Fibroblast of upper back skin (primary cell): Measurements from ENCODE around the gene HDAC9.
A peak's percentile ranks its signal among the peaks of the same experiment; 100 is the strongest.

ENCODE experiments used
- DNase-seq: peaks from one replicate; pipeline ENCODE4 v3.0.0-alpha.2; 2013

Gene HDAC9

DNA sequence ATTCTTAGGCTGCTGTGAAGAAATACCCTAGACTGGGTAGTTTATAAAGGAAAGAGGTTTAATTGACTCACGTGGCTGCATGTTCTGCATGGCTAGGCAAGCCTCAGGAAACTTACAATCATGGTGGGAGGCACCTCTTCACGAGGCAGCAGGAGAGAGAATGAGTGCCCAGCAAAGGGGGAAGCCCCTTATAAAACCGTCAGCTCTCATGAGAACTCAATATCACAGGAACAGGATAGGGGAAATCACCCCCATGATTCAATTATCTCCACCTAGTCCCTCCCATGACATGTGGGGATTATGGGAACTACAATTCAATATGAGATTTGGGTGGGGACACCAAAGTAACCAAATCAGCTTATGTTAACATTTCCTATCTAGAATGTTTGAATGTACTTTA lies 362.7 kb downstream of the HDAC9 start:
- DNase-seq = no peak

DNA sequence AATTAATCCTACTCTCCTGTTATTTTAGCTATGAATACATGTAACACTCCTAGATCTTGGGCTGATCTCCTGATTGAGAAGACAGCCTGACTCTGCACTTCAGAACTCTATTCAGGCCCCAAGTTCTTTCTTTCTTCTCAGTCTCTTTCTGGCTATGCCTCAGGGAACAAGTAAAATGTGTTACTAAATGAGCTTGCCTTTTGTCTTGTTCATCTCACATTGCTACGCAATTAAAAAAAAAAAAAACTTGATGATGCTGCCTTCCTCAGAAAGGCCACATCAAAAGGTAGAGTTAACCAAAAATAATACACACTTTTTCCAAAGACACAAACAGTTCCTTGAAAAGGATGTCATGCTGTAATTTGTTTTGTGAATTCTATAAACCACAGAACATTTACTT lies 363.8 kb downstream of the HDAC9 start:
- no peak for DNase-seq

DNA sequence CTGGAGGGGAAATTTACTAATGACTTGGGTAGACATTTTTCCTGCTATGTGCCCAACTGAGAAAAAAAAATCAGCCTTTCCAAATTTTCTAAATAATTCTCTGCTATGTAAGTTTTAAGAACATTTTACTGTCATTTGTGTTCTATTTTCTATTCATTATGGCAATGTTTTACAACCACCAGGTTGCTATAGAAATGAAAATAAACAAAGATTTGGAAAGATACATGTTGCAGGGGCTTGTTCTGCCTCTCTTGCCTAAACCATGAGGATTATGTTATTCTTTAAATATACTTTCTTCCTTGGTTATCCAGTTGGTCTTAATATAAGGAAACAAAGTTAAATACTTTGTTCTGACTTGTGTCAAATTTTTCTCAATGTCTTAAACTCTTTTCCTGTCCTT lies 364.7 kb downstream of the HDAC9 start:
- no peak for DNase-seq

DNA sequence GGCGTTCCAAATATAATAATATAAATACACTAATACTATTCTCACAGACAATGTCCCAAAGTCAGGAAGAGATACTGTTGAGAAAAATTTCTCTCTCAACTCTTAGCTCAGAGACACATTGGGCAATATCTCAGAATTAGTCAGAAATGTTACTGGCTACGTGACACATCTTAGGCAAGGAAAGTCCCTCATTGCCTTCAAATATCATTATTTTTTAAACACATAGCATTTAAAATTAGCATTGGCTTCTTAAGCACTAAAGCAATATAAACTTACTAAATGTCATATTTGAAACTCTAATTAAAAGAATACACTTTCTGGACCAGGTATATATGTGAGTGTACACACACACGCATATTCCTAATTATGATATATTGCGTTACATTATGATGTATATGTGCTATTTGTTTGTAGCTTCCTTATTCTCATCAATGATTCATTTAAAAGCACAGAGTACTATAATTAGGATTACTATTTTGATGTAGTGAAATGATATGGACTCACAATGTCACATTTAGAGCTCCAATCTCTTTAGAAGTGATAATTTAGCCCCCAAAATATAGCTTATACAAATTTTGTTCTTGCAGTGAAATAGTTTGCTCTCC lies 366.1 kb downstream of the HDAC9 start:
- DNase-seq = peak; percentile 46

DNA sequence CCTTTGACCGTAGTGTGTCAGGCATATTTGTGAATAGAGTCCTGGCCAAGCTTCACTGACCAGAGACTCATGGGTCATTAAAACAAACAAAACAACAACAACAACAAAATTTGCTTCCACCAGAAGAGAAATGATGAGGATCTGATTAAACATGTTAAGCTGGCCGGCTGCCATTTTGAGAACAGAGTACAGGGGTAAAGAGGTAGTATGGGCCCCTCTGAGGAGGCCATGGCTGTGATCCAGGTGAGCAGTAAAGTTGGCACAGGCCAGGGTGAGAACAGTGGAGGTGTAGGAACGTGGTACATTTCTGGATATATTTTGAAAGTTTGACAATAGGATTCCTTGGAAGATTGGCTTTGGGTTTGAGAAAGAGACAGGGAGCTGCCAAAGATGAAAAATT lies 369.4 kb downstream of the HDAC9 start:
- DNase-seq = no peak

DNA sequence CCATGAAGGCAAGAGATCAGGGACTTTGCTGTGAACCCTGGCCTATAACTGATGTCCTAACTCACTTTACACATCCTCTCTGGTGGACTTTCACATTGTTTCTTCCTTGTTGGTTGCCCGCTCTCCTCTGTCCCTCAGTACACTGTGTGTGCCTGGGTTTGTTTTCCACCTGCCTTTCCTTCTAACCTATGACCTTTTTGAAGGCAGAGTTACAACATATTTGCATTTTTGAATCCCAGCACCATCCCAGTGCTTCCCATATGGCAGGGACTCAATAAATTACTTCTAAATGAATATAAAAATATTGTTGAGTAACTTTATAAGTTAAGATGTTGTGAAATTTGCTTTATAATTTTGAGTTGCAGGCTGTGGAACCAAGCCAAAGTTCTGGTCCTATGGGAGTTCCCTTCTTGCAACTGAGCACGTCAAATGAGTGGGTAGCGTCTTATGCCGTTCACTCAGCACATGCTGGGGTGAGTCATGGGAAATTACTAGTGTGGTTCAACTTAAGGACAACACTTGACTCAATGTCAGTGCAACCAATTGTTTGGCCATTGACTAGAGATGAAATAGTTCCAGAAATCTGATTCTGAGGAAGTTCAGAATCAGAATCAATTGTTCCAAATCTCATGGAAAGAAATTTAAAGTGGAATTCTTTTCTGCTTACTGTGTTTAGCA lies 370.9 kb downstream of the HDAC9 start:
- DNase-seq = peak; percentile 99

DNA sequence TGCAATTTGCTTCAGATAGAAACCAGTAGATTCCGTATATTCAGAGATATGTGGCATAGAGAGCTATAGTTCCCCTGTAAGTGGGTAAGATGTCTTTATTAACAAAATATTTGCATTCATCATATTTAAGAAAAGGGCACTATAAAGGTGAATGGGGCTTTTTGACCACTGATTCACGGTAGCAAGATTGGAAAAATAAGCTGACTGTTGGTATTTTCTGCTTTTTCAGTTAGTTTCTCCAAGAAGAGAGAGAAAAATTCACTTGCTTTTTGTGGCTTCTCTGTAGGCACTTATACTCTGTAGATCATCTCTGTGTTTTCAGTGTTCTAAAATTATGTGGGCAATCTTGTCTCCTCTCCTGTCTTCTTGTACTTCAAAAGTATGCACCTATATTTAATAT lies 376.8 kb downstream of the HDAC9 start:
- no peak for DNase-seq

DNA sequence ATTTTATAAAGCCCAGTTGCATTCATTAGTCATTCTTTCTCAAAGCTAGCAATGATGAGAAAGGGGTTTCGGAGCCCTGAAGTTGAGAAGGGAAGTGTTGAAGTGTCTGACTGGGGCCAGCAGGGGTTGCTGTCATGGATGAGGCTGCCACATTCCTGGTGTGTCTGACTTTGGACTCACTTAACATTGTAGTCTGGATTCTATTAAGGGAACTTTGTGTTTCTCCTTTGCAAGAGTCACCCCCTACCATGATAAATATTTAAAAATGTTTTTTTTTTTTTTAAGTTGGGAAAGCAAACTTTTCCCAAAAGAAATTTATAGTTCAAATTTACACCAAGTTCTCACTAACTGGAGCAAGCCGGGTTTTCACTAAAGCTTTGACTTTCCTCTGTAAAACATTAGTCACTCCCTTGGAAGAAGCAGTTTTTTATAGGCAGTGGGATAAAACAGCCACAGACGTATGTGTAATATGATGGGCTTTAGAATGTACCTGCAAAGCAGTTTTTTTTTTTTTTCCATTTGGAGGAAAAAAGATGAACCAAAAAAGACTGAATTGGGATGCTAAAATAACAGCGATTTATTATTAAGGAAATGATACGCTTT lies 378.3 kb downstream of the HDAC9 start:
- peak; percentile 83 for DNase-seq

DNA sequence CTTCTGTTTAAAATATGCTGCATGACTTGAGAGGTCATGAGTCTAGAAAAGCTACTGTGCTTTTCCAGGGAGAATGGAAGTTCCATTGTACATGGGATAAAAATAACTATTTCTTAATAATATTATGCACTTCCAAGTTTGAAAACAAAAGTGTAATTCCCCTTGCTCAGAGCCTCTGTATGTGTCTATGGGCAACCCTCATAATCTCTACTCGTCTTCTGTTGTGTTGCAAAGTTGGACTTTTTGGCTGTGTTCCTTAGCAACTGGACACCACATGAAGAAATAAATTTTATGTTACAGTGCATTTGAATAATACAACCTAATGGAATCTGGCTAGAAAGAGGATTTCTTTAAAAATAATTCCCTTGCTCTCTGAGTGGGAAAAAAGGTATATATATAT lies 379.3 kb downstream of the HDAC9 start:
- DNase-seq = no peak

DNA sequence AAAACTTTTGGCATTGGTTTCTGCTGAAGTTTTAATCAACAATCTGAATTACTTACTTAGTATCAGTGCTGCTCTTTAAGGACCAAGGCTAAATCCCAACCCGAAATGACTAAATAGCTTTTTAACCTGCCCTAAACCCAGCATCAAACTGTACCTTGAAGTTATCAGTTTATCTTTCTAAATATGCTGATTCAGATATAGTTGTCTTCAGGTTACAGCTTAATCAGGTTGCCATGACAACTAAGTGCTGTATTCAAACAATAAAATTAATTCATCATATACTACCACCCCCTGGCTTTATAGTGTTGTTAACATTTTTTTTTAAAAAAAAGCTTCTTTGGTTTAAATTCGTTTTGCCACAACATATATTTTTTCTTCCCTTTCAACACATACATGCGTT lies 382.3 kb downstream of the HDAC9 start:
- no peak for DNase-seq

DNA sequence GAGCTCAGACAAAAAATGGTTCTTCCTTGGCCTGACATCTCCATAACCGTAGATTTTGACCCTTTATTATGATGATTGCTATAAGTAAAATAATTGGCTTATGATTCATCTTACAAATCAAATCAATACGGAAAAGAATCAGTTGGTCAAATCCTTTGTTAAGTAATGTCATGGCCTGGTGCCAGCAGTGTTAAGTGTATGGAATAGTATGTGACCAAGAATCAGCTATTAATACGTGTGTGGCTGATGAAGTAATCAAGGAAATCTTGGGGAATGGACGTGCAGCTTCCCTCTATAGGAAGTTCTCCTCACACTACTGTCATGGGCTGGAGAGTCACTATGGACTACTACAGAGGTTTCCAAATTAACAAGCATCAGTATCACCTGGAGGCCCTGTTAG lies 391.3 kb downstream of the HDAC9 start:
- no peak for DNase-seq

DNA sequence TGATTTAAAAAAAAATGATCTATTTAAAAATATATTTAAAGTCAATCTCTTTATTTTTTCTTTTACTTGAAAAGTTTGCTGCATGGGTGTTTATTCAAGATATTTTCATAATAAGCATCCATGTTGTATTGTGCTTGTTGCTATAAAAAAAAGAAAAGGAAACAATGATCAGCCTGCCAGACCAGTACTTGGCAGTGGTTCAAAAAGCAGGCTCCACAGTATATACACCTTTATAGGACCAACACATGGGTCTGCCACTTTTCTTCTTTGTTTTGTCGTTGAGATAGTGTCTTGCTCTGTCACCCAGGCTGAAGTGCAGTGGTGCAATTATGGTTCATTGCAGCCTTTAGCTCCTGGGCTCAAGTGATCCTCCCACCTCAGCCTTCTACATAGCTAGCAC lies 393.9 kb downstream of the HDAC9 start:
- DNase-seq = no peak

DNA sequence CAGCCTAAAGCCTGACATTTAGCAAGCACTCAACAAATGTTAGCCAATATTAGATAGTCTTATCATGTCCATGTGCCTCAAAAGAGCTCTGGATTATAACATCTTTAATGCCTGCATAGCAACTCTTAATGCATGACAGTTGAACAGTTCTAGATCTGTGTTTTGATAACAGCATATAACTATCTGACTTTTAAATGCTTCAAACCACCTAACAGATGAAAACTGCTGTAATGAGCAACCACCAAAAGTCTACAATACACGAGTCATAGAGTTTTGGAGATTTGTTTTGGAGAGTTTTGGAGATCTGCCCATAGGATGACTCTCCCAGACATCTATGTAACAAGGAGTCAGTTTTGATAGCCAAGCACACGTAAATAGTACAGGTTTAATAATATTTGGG lies 394.6 kb downstream of the HDAC9 start:
- peak; percentile 88 for DNase-seq

DNA sequence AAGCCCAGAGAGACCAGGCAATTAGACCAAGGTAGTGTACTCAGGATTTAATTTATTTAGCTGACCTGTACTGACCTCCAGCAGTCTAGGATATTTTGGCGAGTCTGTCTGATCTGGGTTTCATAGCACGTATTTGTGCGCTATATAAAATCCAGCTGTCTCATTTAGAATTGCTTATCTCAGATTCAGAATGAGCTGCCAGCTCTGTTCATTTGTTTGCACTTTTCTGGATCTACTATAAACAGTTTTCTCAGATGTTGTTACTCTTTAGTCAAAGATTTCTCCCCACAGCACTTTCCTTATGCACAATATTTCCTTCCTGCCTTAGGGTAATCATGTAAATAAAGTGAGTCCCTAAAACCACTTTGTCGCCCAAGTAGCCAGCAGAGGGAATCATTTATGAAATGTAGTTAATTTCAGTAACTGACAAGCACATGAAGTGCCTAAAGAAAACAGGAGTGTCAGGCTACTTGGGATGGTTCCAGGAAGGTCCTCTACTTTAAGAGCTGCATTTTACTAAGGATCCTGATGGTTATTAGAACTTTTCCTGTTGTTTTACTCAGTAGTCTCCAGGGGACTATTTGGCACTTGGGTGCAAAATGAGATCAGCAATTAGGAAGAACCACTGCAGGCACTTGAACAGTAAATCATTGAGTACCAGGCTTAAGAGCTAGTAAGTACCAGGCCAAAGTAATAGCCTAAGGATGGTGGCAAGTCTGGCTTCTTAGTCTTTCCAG lies 395.5 kb downstream of the HDAC9 start:
- no peak for DNase-seq

DNA sequence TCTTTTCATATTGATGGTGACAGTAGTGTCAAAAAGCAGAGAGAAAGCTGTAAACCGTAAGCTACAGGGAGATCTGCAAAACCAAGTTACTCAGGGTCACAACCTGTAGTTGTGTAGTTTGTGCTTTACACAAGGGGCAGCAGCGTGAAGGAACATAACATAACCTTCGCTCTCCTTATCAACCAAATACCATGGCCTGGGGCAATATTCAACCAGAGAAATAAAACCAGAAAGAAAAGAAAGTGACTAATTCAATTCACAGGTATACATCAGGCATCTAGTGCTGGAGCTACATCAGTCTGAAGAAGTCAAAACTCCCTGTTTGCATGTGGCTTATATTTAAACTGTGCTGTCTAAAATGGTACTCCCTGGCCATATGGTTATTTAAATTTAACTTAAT lies 397.6 kb downstream of the HDAC9 start:
- no peak for DNase-seq

DNA sequence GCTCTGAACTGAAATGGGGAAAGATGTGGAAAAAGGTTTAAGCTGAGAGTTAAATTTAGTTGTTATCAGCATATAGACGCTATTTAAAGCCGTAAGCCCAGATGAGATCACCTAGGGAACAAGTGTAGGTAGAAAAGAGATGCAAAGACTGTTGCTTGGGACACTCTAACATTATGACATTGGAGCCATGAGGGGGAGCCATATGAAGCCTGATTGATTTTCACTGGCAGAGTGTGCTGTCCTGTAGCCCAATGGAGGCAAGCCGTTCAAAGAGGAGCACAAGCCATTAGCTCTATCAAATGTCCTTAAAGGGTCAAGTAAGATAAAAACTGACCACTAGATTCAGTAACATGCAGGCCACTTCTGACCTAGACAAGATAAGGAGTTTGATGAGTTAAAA lies 398.6 kb downstream of the HDAC9 start:
- no peak for DNase-seq

DNA sequence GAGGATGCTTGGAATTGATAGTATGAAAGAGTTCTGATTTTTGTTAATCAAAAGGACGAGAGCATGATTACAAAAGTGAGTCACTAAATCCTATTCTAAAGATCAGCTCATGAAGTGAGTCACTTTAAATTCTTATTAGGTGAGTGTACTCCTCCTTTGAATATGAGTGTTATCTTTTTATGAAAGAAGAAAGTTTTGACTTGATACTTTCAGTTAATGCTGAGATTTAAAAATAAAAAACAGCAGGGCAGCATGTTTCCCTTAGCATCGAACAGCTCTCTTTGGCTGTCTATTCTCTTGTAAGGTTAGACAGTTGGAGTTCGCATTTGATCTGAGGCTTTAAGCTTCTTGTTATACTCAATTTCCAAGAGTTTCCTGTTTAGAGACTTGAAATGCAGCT lies 399.9 kb downstream of the HDAC9 start:
- peak; percentile 78 for DNase-seq

DNA sequence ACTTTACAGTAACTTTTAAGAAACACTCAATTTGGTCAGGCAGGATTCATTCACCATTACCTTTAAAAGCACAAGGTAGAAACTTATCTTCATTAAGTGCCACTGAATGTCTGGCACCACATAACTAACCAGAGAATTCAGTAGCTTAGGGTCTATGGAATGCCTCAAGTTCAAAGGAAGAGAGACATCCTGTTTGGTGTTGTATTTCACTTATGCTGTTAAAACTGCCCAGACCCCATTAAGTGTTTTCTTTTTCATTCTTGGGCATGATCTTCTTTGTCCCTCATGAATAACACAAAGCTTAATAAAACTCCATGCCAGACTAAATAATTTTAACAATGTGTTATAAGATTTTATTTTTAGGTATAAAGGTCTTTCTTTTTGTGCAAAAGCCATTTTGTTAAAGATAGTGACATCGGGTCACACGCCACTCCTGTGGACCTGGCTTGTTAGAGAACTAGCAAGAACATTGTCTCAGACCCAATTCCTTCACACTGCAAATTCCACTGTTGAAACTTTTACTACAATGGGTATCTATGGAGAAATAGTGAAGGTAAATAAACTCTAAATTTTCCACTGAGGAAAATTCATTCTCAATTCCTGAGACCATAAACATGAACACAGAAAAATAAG lies 400.9 kb downstream of the HDAC9 start:
- DNase-seq = peak; percentile 35

DNA sequence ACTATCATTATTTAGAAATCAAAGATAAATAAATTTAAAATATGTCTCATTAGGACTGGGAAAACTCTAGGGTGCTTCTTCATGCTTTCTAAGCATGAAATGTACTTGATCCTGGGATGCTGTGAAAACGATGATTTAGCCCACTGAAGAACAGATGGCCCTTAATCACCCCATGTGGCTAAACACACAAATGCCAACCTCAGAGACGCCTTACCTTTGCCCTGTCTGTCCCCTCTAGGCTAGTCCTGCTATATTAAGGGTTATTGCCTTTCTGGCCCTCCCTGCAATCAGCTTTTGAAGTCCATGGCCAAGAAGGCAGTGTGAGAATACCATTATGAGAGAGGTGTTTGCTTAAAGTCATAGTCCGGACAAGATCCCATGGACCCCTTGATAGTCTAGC lies 404.7 kb downstream of the HDAC9 start:
- DNase-seq = no peak

DNA sequence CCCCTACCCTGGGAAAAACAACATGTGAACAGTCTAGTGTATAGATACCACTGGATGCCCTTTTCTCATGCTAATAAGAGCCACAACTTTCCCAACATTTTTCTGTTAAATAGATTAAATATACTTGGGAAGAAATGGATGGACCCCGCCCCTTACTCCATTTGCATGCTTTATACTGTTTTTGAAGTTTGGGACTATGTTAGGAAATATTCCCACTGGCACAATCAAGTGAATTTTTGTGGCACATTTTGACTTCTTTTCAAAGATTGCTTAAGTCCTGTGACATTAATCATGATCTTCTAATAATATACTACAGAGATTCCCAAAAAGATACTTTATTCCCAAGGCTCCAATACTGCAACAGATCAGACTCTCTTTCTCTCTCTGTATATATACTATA lies 405.3 kb downstream of the HDAC9 start:
- peak; percentile 81 for DNase-seq

DNA sequence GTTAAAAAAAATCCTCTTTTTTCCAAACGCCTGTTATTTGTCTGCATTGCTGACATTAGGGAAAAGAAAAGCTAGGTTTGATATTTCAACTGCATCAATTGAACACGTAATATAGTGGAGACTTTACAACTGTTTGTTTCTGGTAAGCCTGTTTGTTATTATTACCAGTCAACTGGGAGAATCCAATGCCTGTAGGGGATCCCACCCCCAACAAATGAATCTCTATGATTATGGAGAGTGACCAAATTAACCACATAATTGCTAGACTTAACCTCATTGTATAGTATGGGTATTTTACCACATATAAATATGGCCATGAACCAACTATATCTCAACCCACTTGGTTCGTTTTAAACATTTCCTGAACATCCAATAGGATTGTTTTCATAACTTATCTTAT lies 405.8 kb downstream of the HDAC9 start:
- no peak for DNase-seq

DNA sequence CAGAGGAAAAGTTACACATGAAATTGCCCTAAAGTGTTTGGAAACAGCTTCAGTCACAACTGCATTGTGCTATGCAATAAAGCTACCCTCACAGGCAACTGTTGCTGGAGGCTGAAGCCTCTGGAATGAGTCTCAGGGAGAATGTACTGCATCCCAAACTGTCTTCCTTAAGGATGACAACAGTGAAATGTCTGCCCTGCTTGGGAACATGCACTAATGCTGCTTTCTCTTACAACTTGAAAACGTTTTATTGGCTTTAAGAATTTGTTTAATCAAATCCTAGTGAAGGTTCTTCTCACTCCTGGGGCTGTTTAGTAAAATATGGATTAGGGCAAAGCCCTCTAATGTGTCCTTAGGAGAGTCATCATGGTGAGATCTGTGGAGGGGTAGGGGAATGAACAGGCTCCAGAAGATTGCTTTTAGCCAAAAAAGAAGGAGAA lies 406.5 kb downstream of the HDAC9 start:
- no peak for DNase-seq

DNA sequence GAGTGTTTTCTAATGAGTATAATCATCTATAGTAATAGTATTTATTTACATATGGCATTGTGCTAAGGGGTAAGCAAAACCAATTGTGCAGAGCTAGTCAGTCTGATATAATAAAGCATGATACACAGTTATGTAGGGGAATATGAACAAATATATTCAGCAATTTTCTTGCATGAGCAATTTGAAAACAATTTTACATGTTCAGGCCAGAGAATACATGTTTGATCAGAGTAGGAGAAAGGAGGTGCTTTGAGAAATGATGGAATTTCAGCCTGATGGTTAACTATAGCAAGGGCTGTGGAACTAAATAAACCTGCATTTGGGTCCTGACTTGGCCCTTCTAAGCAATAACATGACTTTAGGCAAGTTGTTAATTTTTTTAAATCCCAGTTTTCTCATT lies 407.3 kb downstream of the HDAC9 start:
- peak; percentile 32 for DNase-seq

DNA sequence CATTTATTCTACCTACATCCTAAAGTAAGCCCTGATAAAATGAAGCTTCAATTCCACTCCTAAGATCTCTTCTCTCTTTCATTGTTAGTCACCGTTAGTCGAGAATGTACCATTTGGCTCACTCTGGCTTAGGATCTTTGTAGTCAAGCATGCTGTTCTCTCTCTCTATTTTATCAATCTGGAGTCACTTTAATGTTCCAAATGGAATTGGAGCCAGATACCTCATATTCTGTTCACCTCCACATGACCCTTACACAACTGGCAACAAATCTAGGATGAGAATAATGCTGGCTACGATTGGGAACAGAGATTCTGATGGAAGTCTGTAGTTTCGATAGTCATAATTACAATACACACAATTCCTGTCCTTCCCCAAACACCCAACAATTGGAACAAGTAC lies 408.1 kb downstream of the HDAC9 start:
- DNase-seq = peak; percentile 47
